GM18505 (cell line): ENCODE results near the gene VPS8.

Experiments
- ATAC-seq: cut with Tn5 transposase; IDR thresholded peaks from one replicate; pipeline ENCODE4 v1.9.1; 2021; ENCODE audit not compliant: unreplicated experiment
- POLR2A ChIP-seq: IDR thresholded peaks from 4 replicates; pipeline ENCODE4 v1.6.1; 2011; ENCODE audit warnings: borderline replicate concordance; ENCODE audit not compliant: insufficient read depth, insufficient read length; ENCODE audit errors: extremely low read depth

The VPS8 gene

GRCh38 chr3:184811999-184812661 lies at the start of gene VPS8:
Gene VPS8, plus strand, starts transcription at chr3:184812166. Its CDS starts 12,467 bp downstream, at chr3:184824633.
- ATAC-seq = peak; percentile 90
- TF ChIP-seq POLR2A = peak; percentile 82

- TF ChIP-seq POLR2A = no peak
- ATAC-seq = no peak
Measured at GRCh38 chr3:184764191-184764590, 47.8 kb upstream of the VPS8 start.

GRCh38 chr3:184765047-184765729 lies 46.8 kb upstream of the VPS8 start:
- ATAC-seq = no peak
- TF ChIP-seq POLR2A = no peak

GRCh38 chr3:184765730-184766074 lies 46.3 kb upstream of the VPS8 start:
- no peak for ATAC-seq
- TF ChIP-seq POLR2A = no peak

- no peak for ATAC-seq
- no peak for TF ChIP-seq POLR2A
Measured at GRCh38 chr3:184766555-184767261, 45.3 kb upstream of the VPS8 start.

GRCh38 chr3:184767377-184767776 lies 44.6 kb upstream of the VPS8 start:
- ATAC-seq = no peak
- TF ChIP-seq POLR2A = no peak

- TF ChIP-seq POLR2A = no peak
- no peak for ATAC-seq
Measured at GRCh38 chr3:184769382-184770170, 42.4 kb upstream of the VPS8 start.

GRCh38 chr3:184770541-184770940 lies 41.4 kb upstream of the VPS8 start:
- no peak for ATAC-seq
- no peak for TF ChIP-seq POLR2A

- no peak for ATAC-seq
- no peak for TF ChIP-seq POLR2A
Measured at GRCh38 chr3:184771301-184772127, 40.5 kb upstream of the VPS8 start.

- ATAC-seq = no peak
Measured at GRCh38 chr3:184772667-184773272, 39.2 kb upstream of the VPS8 start.

GRCh38 chr3:184773283-184774186 lies 38.4 kb upstream of the VPS8 start:
- ATAC-seq = no peak

More at GRCh38 chr3:184772667-184773272, 39.2 kb upstream of the VPS8 start:
- TF ChIP-seq POLR2A = no peak

More at GRCh38 chr3:184773283-184774186, 38.4 kb upstream of the VPS8 start:
- TF ChIP-seq POLR2A = no peak
